ENCODE data around the gene KAZN. TPM values are rescaled to one million over a fixed set of nuclear protein-coding genes. Genes with fewer than 3 reads are reported as not detected.

KAZN gene
- total RNA-seq, 1 donor from 2014 or later = 11.6 TPM

DNA sequence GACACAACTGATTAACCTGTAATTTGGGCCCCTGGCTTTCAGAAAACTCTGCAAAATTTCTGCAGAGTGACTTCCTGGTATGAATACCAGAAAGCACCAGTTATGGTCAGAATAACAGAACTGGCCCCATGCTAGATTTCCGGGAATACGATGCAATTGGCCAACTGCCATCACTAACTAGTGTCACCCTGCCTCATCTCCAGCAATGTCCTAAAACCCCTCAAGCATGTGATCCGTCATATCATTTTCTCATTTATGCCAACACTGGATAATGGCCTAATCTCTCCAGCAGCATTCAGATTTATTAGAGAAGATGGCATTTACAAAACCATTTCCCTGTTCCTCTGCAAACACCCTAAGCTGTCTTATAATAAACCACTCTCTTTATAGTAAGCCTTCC lies 15.4 kb downstream of the KAZN start:
- H3K27me3 Mint-ChIP-seq (ENCODE audit: low read depth) = no peaks in the 10 kb centered on the region
- TF ChIP-seq, protein P1, sequence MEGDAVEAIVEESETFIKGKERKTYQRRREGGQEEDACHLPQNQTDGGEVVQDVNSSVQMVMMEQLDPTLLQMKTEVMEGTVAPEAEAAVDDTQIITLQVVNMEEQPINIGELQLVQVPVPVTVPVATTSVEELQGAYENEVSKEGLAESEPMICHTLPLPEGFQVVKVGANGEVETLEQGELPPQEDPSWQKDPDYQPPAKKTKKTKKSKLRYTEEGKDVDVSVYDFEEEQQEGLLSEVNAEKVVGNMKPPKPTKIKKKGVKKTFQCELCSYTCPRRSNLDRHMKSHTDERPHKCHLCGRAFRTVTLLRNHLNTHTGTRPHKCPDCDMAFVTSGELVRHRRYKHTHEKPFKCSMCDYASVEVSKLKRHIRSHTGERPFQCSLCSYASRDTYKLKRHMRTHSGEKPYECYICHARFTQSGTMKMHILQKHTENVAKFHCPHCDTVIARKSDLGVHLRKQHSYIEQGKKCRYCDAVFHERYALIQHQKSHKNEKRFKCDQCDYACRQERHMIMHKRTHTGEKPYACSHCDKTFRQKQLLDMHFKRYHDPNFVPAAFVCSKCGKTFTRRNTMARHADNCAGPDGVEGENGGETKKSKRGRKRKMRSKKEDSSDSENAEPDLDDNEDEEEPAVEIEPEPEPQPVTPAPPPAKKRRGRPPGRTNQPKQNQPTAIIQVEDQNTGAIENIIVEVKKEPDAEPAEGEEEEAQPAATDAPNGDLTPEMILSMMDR (conservative IDR thresholded peaks at IDR 0.05) = no peak
- no peaks in the 10 kb centered on the region for H3K9me3 Mint-ChIP-seq
- H3K27ac Mint-ChIP-seq (ENCODE audit: unreplicated experiment) = no peak overlapping the region
- DNase-seq (ENCODE audit: low read depth, low spot score) = no peak
- H3K4me1 Mint-ChIP-seq = peaks cover 24% of the 10 kb centered on the region
- peaks cover 12% of the 10 kb centered on the region for H3K36me3 Mint-ChIP-seq (ENCODE audit: low read depth)
- no peak overlapping the region for H3K4me3 Mint-ChIP-seq

DNA sequence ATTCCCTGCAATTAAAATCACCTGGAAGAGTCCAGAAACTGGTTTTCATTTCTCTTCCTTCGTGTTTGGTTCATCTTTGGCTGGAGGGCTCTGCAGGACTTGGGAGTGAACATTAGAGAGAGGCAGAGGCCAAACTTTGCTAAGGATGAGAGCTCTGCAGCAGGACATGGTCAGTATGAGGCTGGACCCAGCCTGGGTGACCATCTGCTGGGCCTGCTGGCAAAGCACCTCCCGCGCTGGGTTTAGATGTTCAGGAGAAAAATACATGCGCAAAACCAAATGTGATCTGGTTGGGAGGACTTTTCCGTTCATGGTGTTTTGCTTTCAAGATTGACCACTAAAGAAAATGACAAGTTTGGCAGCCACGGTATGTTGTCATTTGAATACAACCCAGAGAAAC lies 15.9 kb downstream of the KAZN start:
- H3K27ac Mint-ChIP-seq (ENCODE audit: unreplicated experiment) = no peak overlapping the region
- peaks cover 12% of the 10 kb centered on the region for H3K36me3 Mint-ChIP-seq (ENCODE audit: low read depth)
- no peak for DNase-seq (ENCODE audit: low read depth, low spot score)
- H3K27me3 Mint-ChIP-seq (ENCODE audit: low read depth) = no peaks in the 10 kb centered on the region
- H3K9me3 Mint-ChIP-seq = no peaks in the 10 kb centered on the region
- H3K4me3 Mint-ChIP-seq = no peak overlapping the region
- H3K4me1 Mint-ChIP-seq = peaks cover 24% of the 10 kb centered on the region
- TF ChIP-seq, protein P1 (conservative IDR thresholded peaks at IDR 0.05) = no peak

DNA sequence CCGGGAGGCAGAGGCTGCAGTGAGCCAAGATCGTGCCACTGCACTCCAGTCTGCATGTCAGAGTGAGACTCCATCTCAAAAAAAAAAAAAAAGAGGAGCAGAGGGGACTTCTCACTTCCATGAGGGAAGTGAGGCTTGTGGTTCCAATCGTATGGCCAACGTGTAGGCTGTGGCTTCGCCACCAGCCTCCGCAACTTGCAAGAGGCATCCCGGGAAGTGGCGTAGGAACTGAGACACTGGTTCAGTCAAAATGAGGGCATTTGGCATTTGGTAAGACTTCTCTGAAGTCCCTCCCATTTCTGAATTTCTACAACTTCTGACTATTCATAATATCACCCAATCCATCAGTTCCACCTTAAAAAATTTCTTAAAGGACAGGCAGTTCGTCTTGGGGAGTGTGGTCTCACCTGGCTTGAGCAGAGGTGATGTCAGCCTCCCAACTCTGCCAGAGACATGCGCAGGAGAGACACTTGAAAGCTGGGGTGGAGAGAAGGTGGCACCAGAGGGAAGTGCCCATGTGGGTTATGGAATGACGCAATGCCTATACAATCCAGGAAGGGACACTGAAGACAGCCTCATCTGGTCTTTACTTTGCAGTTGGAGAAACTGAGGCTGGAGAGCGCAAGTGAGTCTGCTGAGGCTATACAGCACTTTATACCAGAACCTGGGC lies 17.2 kb downstream of the KAZN start:
- no peak overlapping the region for H3K4me3 Mint-ChIP-seq
- H3K9me3 Mint-ChIP-seq = no peaks in the 10 kb centered on the region

DNA sequence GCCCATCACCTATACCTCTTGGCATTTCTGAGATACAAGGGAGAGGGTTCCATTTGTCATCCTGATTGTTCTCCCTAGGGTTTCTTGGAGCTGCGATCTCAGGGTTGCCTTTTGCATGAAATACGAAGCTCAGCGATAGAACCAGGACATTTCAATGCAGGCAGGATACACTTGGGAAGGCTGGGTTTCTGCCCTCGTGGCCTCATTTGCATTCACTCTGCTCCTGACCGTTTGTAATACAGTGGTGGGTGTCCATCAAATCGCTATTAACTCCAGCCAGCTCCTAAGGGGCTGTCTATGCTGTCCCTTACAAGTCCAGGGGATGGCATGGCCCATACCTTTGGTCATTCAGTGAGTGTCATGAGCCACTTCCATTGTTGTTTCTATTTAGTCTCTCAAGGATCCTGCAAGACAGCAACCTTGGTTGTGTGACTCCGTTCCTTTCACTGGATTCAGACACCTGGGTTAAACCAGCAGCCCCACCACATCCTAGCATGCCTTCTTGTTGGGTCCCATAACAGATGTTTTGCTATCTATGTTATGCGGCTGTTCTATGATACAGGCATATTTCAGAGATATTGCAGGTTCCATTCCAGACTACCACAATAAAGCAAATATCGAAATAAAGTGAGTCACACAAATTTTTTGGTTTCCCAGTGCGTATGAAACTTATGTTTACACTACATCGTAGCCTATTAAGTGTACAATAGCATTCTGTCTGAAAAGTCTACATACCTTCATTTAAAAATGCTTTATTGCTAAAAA lies 18.3 kb downstream of the KAZN start:
- Mint-ChIP-seq H3K4me3 (no peak overlapping the region), H3K27me3 (ENCODE audit: low read depth) (no peaks in the 10 kb centered on the region), H3K27ac (ENCODE audit: unreplicated experiment) (no peak overlapping the region), H3K36me3 (ENCODE audit: low read depth) (peaks cover 15% of the 10 kb centered on the region), H3K4me1 (peaks cover 24% of the 10 kb centered on the region), H3K9me3 (no peaks in the 10 kb centered on the region)
- TF ChIP-seq, protein P1 (conservative IDR thresholded peaks at IDR 0.05) = no peak
- no peak for DNase-seq (ENCODE audit: low read depth, low spot score)

More for the DNA sequence above, 17.2 kb downstream of the KAZN start:
- Mint-ChIP-seq H3K36me3 (ENCODE audit: low read depth) (peaks cover 15% of the 10 kb centered on the region), H3K27ac (ENCODE audit: unreplicated experiment) (no peak overlapping the region), H3K27me3 (ENCODE audit: low read depth) (no peaks in the 10 kb centered on the region), H3K4me1 (peaks cover 24% of the 10 kb centered on the region)
- DNase-seq (ENCODE audit: low read depth, low spot score) = no peak
- TF ChIP-seq, protein P1 (conservative IDR thresholded peaks at IDR 0.05) = no peak

- H3K27ac Mint-ChIP-seq (ENCODE audit: unreplicated experiment) = no peak overlapping the region
- no peaks in the 10 kb centered on the region for H3K9me3 Mint-ChIP-seq
- TF ChIP-seq, protein P1 (conservative IDR thresholded peaks at IDR 0.05) = no peak
- H3K4me1 Mint-ChIP-seq = peaks cover 17% of the 10 kb centered on the region
- no peaks in the 10 kb centered on the region for H3K27me3 Mint-ChIP-seq (ENCODE audit: low read depth)
- no peak for DNase-seq (ENCODE audit: low read depth, low spot score)
- H3K36me3 Mint-ChIP-seq (ENCODE audit: low read depth) = peaks cover 15% of the 10 kb centered on the region
- no peak overlapping the region for H3K4me3 Mint-ChIP-seq
Observed at GRCh38 chr1:14617791-14618190, 19.3 kb downstream of the KAZN start.

All from neural crest cell (in vitro differentiated cells).